GM21576 (cell line): ENCODE results near the gene NRIP3.
"Not testable (repeated sequence)": the region's sequence is repeated elsewhere in the genome, so short reads cannot be mapped to it uniquely, and the experiment has no call there.

Source experiments
- ATAC-seq: cut with Tn5 transposase; IDR thresholded peaks from one replicate; pipeline ENCODE4 v1.9.1; 2021; ENCODE audit warnings: mild to moderate bottlenecking, moderate library complexity; ENCODE audit not compliant: unreplicated experiment

NRIP3 gene

GRCh38 chr11:8973121-8973520 lies 30.7 kb downstream of the NRIP3 start:
- ATAC-seq = no peak

GRCh38 chr11:8971924-8972316 lies 31.9 kb downstream of the NRIP3 start:
- no peak for ATAC-seq

- no peak for ATAC-seq
Observed at GRCh38 chr11:8971196-8971923, 32.4 kb downstream of the NRIP3 start.

GRCh38 chr11:8967184-8967583 lies 36.6 kb downstream of the NRIP3 start:
- ATAC-seq = no peak

GRCh38 chr11:8964324-8965320 lies 39.2 kb downstream of the NRIP3 start, which contains the start of gene TMEM9B:
TMEM9B (minus strand) TSS chr11:8964442; CDS start chr11:8964313, 129 bp downstream.
- ATAC-seq = peak; percentile 72

- ATAC-seq = peak; percentile 65
Observed at GRCh38 chr11:8963569-8964323, 40.1 kb downstream of the NRIP3 start.

GRCh38 chr11:8962841-8963240 lies 41.0 kb downstream of the NRIP3 start:
- no peak for ATAC-seq

GRCh38 chr11:8961401-8961800 lies 42.4 kb downstream of the NRIP3 start:
- ATAC-seq = no peak

GRCh38 chr11:8959546-8960166 lies 44.1 kb downstream of the NRIP3 start:
- ATAC-seq = peak; percentile 39

GRCh38 chr11:8956860-8957259 lies 46.9 kb downstream of the NRIP3 start:
- ATAC-seq = no peak

GRCh38 chr11:8948886-8949285 lies 54.9 kb downstream of the NRIP3 start:
- ATAC-seq = no peak

GRCh38 chr11:8947230-8947943 lies 56.4 kb downstream of the NRIP3 start:
- ATAC-seq = no peak

GRCh38 chr11:8942518-8943066 lies 61.2 kb downstream of the NRIP3 start, which contains the start of gene ASCL3:
ASCL3 (minus strand) TSS chr11:8943016; CDS start chr11:8938161, 4,855 bp downstream.
- no peak for ATAC-seq

- no peak for ATAC-seq
Observed at GRCh38 chr11:8941341-8942103, 62.3 kb downstream of the NRIP3 start.

- no peak for ATAC-seq
Observed at GRCh38 chr11:8937659-8938058, 66.1 kb downstream of the NRIP3 start.

GRCh38 chr11:8937159-8937558 lies 66.6 kb downstream of the NRIP3 start:
- ATAC-seq = no peak

- ATAC-seq = not testable (repeated sequence)
Observed at GRCh38 chr11:8935789-8936188, 68.0 kb downstream of the NRIP3 start.

GRCh38 chr11:8934742-8935488 lies 68.9 kb downstream of the NRIP3 start:
- no peak for ATAC-seq
